Osteoblast (primary cell): ENCODE results near the gene ZNF2. TPM values are rescaled to one million over a fixed set of nuclear protein-coding genes. Genes with fewer than 3 reads are reported as not detected.

Source experiments
- DNase-seq: peaks from one replicate; pipeline ENCODE4 v3.0.0; 2011; ENCODE audit warnings: low spot score, mixed read lengths; ENCODE audit not compliant: insufficient read length; ENCODE audit errors: missing footprints
- H2AFZ ChIP-seq: 2 replicates; pipeline ENCODE4 v1.6.0; 2011; ENCODE audit warnings: mild to moderate bottlenecking, low read length
- H3K27ac ChIP-seq: 2 replicates; pipeline ENCODE4 v1.5.1; 2011; ENCODE audit warnings: mild to moderate bottlenecking, low read depth, low read length, moderate library complexity
- H3K27me3 ChIP-seq: 2 replicates; pipeline ENCODE4 v1.6.0; 2012; ENCODE audit warnings: mild to moderate bottlenecking, control low read depth, inconsistent platforms, low read length, moderate library complexity; ENCODE audit not compliant: insufficient read depth
- H3K36me3 ChIP-seq: 2 replicates; pipeline ENCODE4 v1.5.1; 2011; ENCODE audit warnings: mild to moderate bottlenecking, low read length, control low read depth, moderate library complexity; ENCODE audit not compliant: insufficient read depth
- H3K4me1 ChIP-seq: 2 replicates; pipeline ENCODE4 v1.5.1; 2011; ENCODE audit warnings: mild to moderate bottlenecking, low read length, control low read depth, moderate library complexity; ENCODE audit not compliant: insufficient read depth
- H3K4me2 ChIP-seq: 2 replicates; pipeline ENCODE4 v1.6.0; 2011; ENCODE audit warnings: mild to moderate bottlenecking, low read length; ENCODE audit not compliant: insufficient read depth
- H3K4me3 ChIP-seq: fragments of 200-600 bp; sonication (generic); 3 replicates; pipeline ENCODE4 v1.5.1; 2012; ENCODE audit warnings: mild to moderate bottlenecking, low read length, inconsistent platforms; ENCODE audit not compliant: insufficient read depth
- H3K79me2 ChIP-seq: 2 replicates; pipeline ENCODE4 v1.6.0; 2012; ENCODE audit warnings: mild to moderate bottlenecking, low read length, control low read depth, inconsistent platforms; ENCODE audit not compliant: insufficient read depth
- H3K9me3 ChIP-seq: 2 replicates; pipeline ENCODE4 v1.5.1; 2011; ENCODE audit warnings: low read depth, low read length, control low read depth
- H4K20me1 ChIP-seq: 2 replicates; pipeline ENCODE4 v1.6.0; 2012; ENCODE audit warnings: mild to moderate bottlenecking, low read length, control low read depth; ENCODE audit not compliant: insufficient read depth
- CTCF ChIP-seq: IDR thresholded peaks from 2 replicates; pipeline ENCODE4 v1.5.1; 2011; ENCODE audit warnings: mild to moderate bottlenecking, low read depth, low read length, moderate library complexity; ENCODE audit errors: extremely low read depth
- total RNA-seq: library from RNA; depleted of rRNA; stranded (reverse); fragments of >200 nt; gene quantifications from 2 replicates; pipeline ENCODE4 v1.2.3, GENCODE V29; 2012

The ZNF2 gene
- total RNA-seq, 1 donor, result 10.9 TPM

GRCh38 chr2:95166065-95166763 lies 605 bp downstream of the ZNF2 start:
- no peaks in the 10 kb centered on the region for H4K20me1 ChIP-seq

GRCh38 chr2:95171902-95172301 lies 6.3 kb downstream of the ZNF2 start:
- H3K4me3 ChIP-seq, result no peak overlapping the region
- no peak overlapping the region for H2AFZ ChIP-seq
- no peaks in the 10 kb centered on the region for H3K27me3 ChIP-seq
- no peaks in the 10 kb centered on the region for H3K9me3 ChIP-seq
- peaks cover 36% of the 10 kb centered on the region for H3K79me2 ChIP-seq
- peaks cover 6% of the 10 kb centered on the region for H4K20me1 ChIP-seq
- no peaks in the 10 kb centered on the region for H3K4me1 ChIP-seq
- DNase-seq, result no peak
- no peak for TF ChIP-seq CTCF
- no peak overlapping the region for H3K4me2 ChIP-seq
- H3K36me3 ChIP-seq, result peaks cover 9% of the 10 kb centered on the region
- H3K27ac ChIP-seq, result no peak overlapping the region

More at GRCh38 chr2:95166065-95166763, 605 bp downstream of the ZNF2 start:
- peak overlapping the region; percentile 97 for H3K27ac ChIP-seq
- peaks cover 39% of the 10 kb centered on the region for H3K79me2 ChIP-seq
- peak overlapping the region; percentile 100 for H2AFZ ChIP-seq
- no peak for TF ChIP-seq CTCF
- H3K4me3 ChIP-seq, result peak overlapping the region; percentile 94
- no peaks in the 10 kb centered on the region for H3K9me3 ChIP-seq
- H3K27me3 ChIP-seq, result no peaks in the 10 kb centered on the region
- DNase-seq, result peak; percentile 60
- peaks cover 15% of the 10 kb centered on the region for H3K4me1 ChIP-seq
- H3K4me2 ChIP-seq, result peak overlapping the region; percentile 87
- no peaks in the 10 kb centered on the region for H3K36me3 ChIP-seq

GRCh38 chr2:95174031-95174542 lies 8.5 kb downstream of the ZNF2 start:
- Histone ChIP-seq H3K4me3 (no peak overlapping the region), H4K20me1 (peaks cover 6% of the 10 kb centered on the region), H3K27me3 (no peaks in the 10 kb centered on the region), H2AFZ (no peak overlapping the region), H3K36me3 (peaks cover 20% of the 10 kb centered on the region), H3K9me3 (no peaks in the 10 kb centered on the region), H3K27ac (no peak overlapping the region), H3K79me2 (peaks cover 24% of the 10 kb centered on the region), H3K4me1 (no peaks in the 10 kb centered on the region), H3K4me2 (no peak overlapping the region)
- no peak for DNase-seq
- no peak for TF ChIP-seq CTCF

- no peak overlapping the region for H2AFZ ChIP-seq
- peaks cover 6% of the 10 kb centered on the region for H4K20me1 ChIP-seq
- no peaks in the 10 kb centered on the region for H3K4me1 ChIP-seq
- H3K27ac ChIP-seq, result no peak overlapping the region
- H3K9me3 ChIP-seq, result peaks cover 16% of the 10 kb centered on the region
- no peak overlapping the region for H3K4me3 ChIP-seq
- DNase-seq, result no peak
- no peak for TF ChIP-seq CTCF
- no peaks in the 10 kb centered on the region for H3K27me3 ChIP-seq
- no peak overlapping the region for H3K4me2 ChIP-seq
- peaks cover 11% of the 10 kb centered on the region for H3K79me2 ChIP-seq
- peaks cover 49% of the 10 kb centered on the region for H3K36me3 ChIP-seq
These were observed 13.8 kb downstream of the ZNF2 start for GRCh38 chr2:95179451-95179850.
